ENCODE measurements around the gene THUMPD3. TPM values are rescaled to one million over a fixed set of nuclear protein-coding genes. Genes with fewer than 3 reads are reported as not detected.

The THUMPD3 gene
- total and polyA plus RNA-seq, 9 of the 15 experiments (the other 6 are each of a cell fraction or from before 2014, with no cell fraction given), result 58.3 to 132 (median 113) TPM

GRCh38 chr3:9396632-9397331 is 33.9 kb downstream of the THUMPD3 start (continued):
- TF ChIP-seq, protein P1, sequence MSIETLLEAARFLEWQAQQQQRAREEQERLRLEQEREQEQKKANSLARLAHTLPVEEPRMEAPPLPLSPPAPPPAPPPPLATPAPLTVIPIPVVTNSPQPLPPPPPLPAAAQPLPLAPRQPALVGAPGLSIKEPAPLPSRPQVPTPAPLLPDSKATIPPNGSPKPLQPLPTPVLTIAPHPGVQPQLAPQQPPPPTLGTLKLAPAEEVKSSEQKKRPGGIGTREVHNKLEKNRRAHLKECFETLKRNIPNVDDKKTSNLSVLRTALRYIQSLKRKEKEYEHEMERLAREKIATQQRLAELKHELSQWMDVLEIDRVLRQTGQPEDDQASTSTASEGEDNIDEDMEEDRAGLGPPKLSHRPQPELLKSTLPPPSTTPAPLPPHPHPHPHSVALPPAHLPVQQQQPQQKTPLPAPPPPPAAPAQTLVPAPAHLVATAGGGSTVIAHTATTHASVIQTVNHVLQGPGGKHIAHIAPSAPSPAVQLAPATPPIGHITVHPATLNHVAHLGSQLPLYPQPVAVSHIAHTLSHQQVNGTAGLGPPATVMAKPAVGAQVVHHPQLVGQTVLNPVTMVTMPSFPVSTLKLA (conservative IDR thresholded peaks at IDR 0.05), result peak; percentile 6 to 95; a peak in 3 of 4 replicates
- TF ChIP-seq PRPF4 (IDR thresholded peaks at IDR 0.05; ENCODE audit: insufficient read depth, low read depth, low read length, poor library complexity, severe bottlenecking), result peak; percentile 98
- no peak for TF ChIP-seq MCM3 (IDR thresholded peaks at IDR 0.05)
- peak; percentile 99 for TF ChIP-seq PCBP1 (IDR thresholded peaks at IDR 0.05; ENCODE audit: low read depth, low read length, poor library complexity, severe bottlenecking)
- peak; percentile 78 for TF ChIP-seq ZBTB33 (CRISPR knock-in tag; IDR thresholded peaks at IDR 0.05)
- 0 out of 2 replicates have a peak, but pooled peaks have one; percentile 16 for TF ChIP-seq ZNF354B (CRISPR knock-in tag; IDR thresholded peaks at IDR 0.05)
- 0 out of 2 replicates have a peak, but pooled peaks have one; percentile 39 for TF ChIP-seq ZNF324 (CRISPR knock-in tag; IDR thresholded peaks at IDR 0.05)
- TF ChIP-seq ZNF133 (CRISPR knock-in tag; IDR thresholded peaks at IDR 0.05), result no peak
- TF ChIP-seq FOS (IDR thresholded peaks at IDR 0.05; ENCODE audit: extremely low read depth, insufficient read length), result peak; percentile 93
- peak; percentile 91 for TF ChIP-seq ELF4 (CRISPR knock-in tag; IDR thresholded peaks at IDR 0.05)
- peak; percentile 90 for TF ChIP-seq GABPB1 (CRISPR knock-in tag; IDR thresholded peaks at IDR 0.05)
- TF ChIP-seq C11orf30 (IDR thresholded peaks at IDR 0.05; ENCODE audit: low read depth), result peak; percentile 78
- TF ChIP-seq ARID4B (CRISPR knock-in tag; IDR thresholded peaks at IDR 0.05), result peak; percentile 87
- no peak for TF ChIP-seq SNAPC5 (CRISPR knock-in tag; IDR thresholded peaks at IDR 0.05)
- 0 out of 2 replicates have a peak, but pooled peaks have one; percentile 26 for TF ChIP-seq ZNF23 (CRISPR knock-in tag; IDR thresholded peaks at IDR 0.05)
- TF ChIP-seq ZNF274 (IDR thresholded peaks at IDR 0.05; ENCODE audit: borderline replicate concordance, low read depth, low read length), result no peak
- peak; percentile 76; the same call in 1 of the 2 replicates for TF ChIP-seq ZNF263 (CRISPR knock-in tag; IDR thresholded peaks at IDR 0.05; ENCODE audit: borderline replicate concordance)
- peak; percentile 87 for TF ChIP-seq MYC (IDR thresholded peaks at IDR 0.05; ENCODE audit: low read depth, low read length)
- TF ChIP-seq MYC (CRISPR knock-in tag; IDR thresholded peaks at IDR 0.05; ENCODE audit: borderline replicate concordance, low read depth), result peak; percentile 69; the same call in 1 of the 2 replicates
- peak; percentile 91 for TF ChIP-seq NUFIP1 (IDR thresholded peaks at IDR 0.05; ENCODE audit: partially characterized antibody)
- TF ChIP-seq TRIM24 (IDR thresholded peaks at IDR 0.05), result peak in 1 of 2 experiments; percentile 36; a peak in 2 of 4 replicates
